ENCODE results near the gene GATAD1. TPM values are rescaled to one million over a fixed set of nuclear protein-coding genes. Genes with fewer than 3 reads are reported as not detected.
"Not testable (repeated sequence)": the region's sequence is repeated elsewhere in the genome, so short reads cannot be mapped to it uniquely, and the experiment has no call there.

The GATAD1 gene
- total RNA-seq, 2 donors from 2014 or later = 47.8 to 69.8 TPM

DNA sequence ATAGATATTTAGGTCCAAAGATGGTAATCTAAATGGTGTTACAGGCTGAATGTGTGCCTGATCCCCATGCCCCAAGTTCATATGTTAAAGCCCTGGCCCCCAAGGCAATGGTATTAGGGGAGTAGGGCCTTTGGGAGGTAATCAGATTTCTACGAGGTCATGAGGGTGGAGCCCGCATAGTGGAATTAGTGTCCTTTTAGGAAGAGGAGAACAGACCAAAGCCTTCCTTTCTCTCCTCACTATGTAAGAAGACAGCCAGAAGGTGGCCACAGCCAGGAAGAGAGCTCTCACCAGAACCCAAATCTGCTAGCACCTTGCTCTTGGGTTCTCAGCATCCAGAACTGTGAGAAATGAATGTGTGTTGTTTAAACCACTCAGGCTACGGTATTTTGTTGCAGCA lies 15.3 kb downstream of the GATAD1 start:
- no peak overlapping the region for H3K27ac ChIP-seq (ENCODE audit: low read depth, low read length)
- H3K36me3 ChIP-seq (ENCODE audit: control insufficient read depth, insufficient read depth, low read length) = peaks cover 9% of the 10 kb centered on the region
- DNase-seq = no peak
- TF ChIP-seq CTCF (conservative IDR thresholded peaks at IDR 0.05) = no peak
- Mint-ChIP-seq H3K4me3 (no peak overlapping the region), H3K27me3 (ENCODE audit: insufficient read depth) (no peaks in the 10 kb centered on the region), H3K36me3 (ENCODE audit: low read depth) (peaks cover 3% of the 10 kb centered on the region), H3K4me1 (peaks cover 3% of the 10 kb centered on the region), H3K27ac (no peak overlapping the region), H3K9me3 (peaks cover 2% of the 10 kb centered on the region)
- H3K4me3 ChIP-seq (ENCODE audit: low read length) = no peak overlapping the region
- no peaks in the 10 kb centered on the region for H3K27me3 ChIP-seq (ENCODE audit: control insufficient read depth, insufficient read depth, low read length, poor library complexity, severe bottlenecking)
- no peaks in the 10 kb centered on the region for H3K9me3 ChIP-seq (ENCODE audit: control insufficient read depth, low read length)
- H3K4me1 ChIP-seq (ENCODE audit: control insufficient read depth, insufficient read depth, low read length) = no peaks in the 10 kb centered on the region
- 91 to 100% methylated on average over 3 of the region's 3 CpGs for WGBS, 2 experiments (ENCODE audit: insufficient coverage in 1 of 2, insufficient read length in 1 of 2)
- no peak overlapping the region for H3K9ac ChIP-seq (ENCODE audit: extremely low read depth, low read length, poor library complexity, severe bottlenecking)

DNA sequence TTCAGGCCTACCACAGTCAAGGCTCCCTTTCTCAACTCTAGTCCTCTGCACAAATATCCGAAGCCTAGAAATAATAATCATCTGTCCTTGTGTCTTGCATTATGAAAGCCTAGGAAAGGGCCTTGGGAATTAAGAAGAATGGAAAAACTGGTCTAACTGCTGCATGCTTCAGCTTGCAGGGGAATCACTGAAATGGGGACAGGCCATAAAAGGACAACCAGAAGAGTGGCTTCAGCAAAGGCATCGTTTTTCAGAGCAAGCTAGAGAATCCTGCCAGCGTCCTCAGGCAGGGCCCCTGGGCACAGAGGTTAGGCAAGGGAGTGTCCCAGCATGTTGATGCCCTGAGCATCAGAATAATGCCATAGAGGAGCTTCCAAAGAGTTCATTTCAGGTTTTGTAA lies 17.2 kb downstream of the GATAD1 start:
- Mint-ChIP-seq H3K27ac (no peak overlapping the region), H3K4me3 (no peak overlapping the region), H3K4me1 (peaks cover 3% of the 10 kb centered on the region), H3K36me3 (ENCODE audit: low read depth) (peaks cover 19% of the 10 kb centered on the region), H3K27me3 (ENCODE audit: insufficient read depth) (no peaks in the 10 kb centered on the region), H3K9me3 (peaks cover 20% of the 10 kb centered on the region)
- TF ChIP-seq CTCF (conservative IDR thresholded peaks at IDR 0.05) = no peak
- Histone ChIP-seq H3K36me3 (ENCODE audit: control insufficient read depth, insufficient read depth, low read length) (no peaks in the 10 kb centered on the region), H3K4me3 (ENCODE audit: low read length) (no peak overlapping the region), H3K4me1 (ENCODE audit: control insufficient read depth, insufficient read depth, low read length) (no peaks in the 10 kb centered on the region), H3K27me3 (ENCODE audit: control insufficient read depth, insufficient read depth, low read length, poor library complexity, severe bottlenecking) (no peaks in the 10 kb centered on the region), H3K9ac (ENCODE audit: extremely low read depth, low read length, poor library complexity, severe bottlenecking) (no peak overlapping the region), H3K27ac (ENCODE audit: low read depth, low read length) (no peak overlapping the region), H3K9me3 (ENCODE audit: control insufficient read depth, low read length) (peaks cover 5% of the 10 kb centered on the region)
- no peak for DNase-seq
- WGBS, 2 experiments (ENCODE audit: insufficient coverage in 1 of 2, insufficient read length in 1 of 2) = 76 to 82% methylated on average over 3 of the region's 3 CpGs

- Histone ChIP-seq H3K36me3 (ENCODE audit: control insufficient read depth, insufficient read depth, low read length) (no peaks in the 10 kb centered on the region), H3K9me3 (ENCODE audit: control insufficient read depth, low read length) (peaks cover 5% of the 10 kb centered on the region), H3K9ac (ENCODE audit: extremely low read depth, low read length, poor library complexity, severe bottlenecking) (no peak overlapping the region), H3K27ac (ENCODE audit: low read depth, low read length) (no peak overlapping the region), H3K27me3 (ENCODE audit: control insufficient read depth, insufficient read depth, low read length, poor library complexity, severe bottlenecking) (no peaks in the 10 kb centered on the region), H3K4me3 (ENCODE audit: low read length) (no peak overlapping the region), H3K4me1 (ENCODE audit: control insufficient read depth, insufficient read depth, low read length) (no peaks in the 10 kb centered on the region)
- Mint-ChIP-seq H3K27ac (no peak overlapping the region), H3K9me3 (peaks cover 26% of the 10 kb centered on the region), H3K27me3 (ENCODE audit: insufficient read depth) (peaks cover 2% of the 10 kb centered on the region), H3K4me1 (peaks cover under 1% of the 10 kb centered on the region), H3K4me3 (no peak overlapping the region), H3K36me3 (ENCODE audit: low read depth) (peaks cover 28% of the 10 kb centered on the region)
- no peak for TF ChIP-seq CTCF (conservative IDR thresholded peaks at IDR 0.05)
- WGBS, 2 experiments (ENCODE audit: insufficient coverage in 1 of 2, insufficient read length in 1 of 2) = 91% methylated on average over 2 of the region's 2 CpGs; no CpG with 5 or more reads in 1 of the 2 experiments
- no peak for DNase-seq
Measured at GRCh38 chr7:92466682-92467081, 19.4 kb downstream of the GATAD1 start.

DNA sequence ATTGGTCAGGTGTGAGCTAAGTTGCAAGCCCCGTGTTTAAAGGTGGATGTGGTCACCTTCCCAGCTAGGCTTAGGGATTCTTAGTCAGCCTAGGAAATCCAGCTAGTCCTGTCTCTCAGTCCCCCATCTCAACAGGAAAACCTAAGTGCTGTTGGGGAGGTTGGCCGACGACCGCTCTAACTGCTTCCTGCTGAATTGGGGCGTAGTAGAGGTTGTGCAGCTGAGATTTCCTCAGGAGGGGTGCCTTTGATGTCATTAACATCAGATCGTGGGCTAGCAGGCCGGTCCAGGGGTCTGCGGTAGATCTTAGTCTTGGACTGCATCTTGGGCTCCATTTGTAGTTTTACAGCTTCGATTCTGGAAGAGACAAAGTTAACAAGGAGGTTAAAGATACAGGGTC lies 21.3 kb downstream of the GATAD1 start:
- not testable (repeated sequence) for H3K4me1 Mint-ChIP-seq; H3K9ac ChIP-seq (ENCODE audit: extremely low read depth, low read length, poor library complexity, severe bottlenecking); H3K9me3 ChIP-seq (ENCODE audit: control insufficient read depth, low read length); H3K4me3 Mint-ChIP-seq; DNase-seq; H3K36me3 ChIP-seq (ENCODE audit: control insufficient read depth, insufficient read depth, low read length); H3K4me3 ChIP-seq (ENCODE audit: low read length); H3K27me3 ChIP-seq (ENCODE audit: control insufficient read depth, insufficient read depth, low read length, poor library complexity, severe bottlenecking); H3K27ac Mint-ChIP-seq; H3K4me1 ChIP-seq (ENCODE audit: control insufficient read depth, insufficient read depth, low read length); H3K27ac ChIP-seq (ENCODE audit: low read depth, low read length); H3K27me3 Mint-ChIP-seq (ENCODE audit: insufficient read depth)
- peaks cover 26% of the 10 kb centered on the region for H3K9me3 Mint-ChIP-seq
- 93 to 100% methylated on average over 7 to 8 of the region's 9 CpGs for WGBS, 2 experiments (ENCODE audit: insufficient coverage in 1 of 2, insufficient read length in 1 of 2)
- H3K36me3 Mint-ChIP-seq (ENCODE audit: low read depth) = peaks cover 28% of the 10 kb centered on the region

GRCh38 chr7:92473989-92474388 lies 26.7 kb downstream of the GATAD1 start:
- not testable (repeated sequence) for H3K4me3 ChIP-seq (ENCODE audit: low read length); H3K27me3 Mint-ChIP-seq (ENCODE audit: insufficient read depth); H3K4me3 Mint-ChIP-seq; H3K27ac ChIP-seq (ENCODE audit: low read depth, low read length); H3K9me3 ChIP-seq (ENCODE audit: control insufficient read depth, low read length); DNase-seq; H3K27ac Mint-ChIP-seq; H3K36me3 ChIP-seq (ENCODE audit: control insufficient read depth, insufficient read depth, low read length); H3K4me1 ChIP-seq (ENCODE audit: control insufficient read depth, insufficient read depth, low read length); H3K9ac ChIP-seq (ENCODE audit: extremely low read depth, low read length, poor library complexity, severe bottlenecking); H3K27me3 ChIP-seq (ENCODE audit: control insufficient read depth, insufficient read depth, low read length, poor library complexity, severe bottlenecking)
- WGBS, 2 experiments (ENCODE audit: insufficient coverage in 1 of 2, insufficient read length in 1 of 2) = 94 to 95% methylated on average over 9 to 10 of the region's 10 CpGs
- peaks cover 17% of the 10 kb centered on the region for H3K4me1 Mint-ChIP-seq
- H3K36me3 Mint-ChIP-seq (ENCODE audit: low read depth) = peaks cover 14% of the 10 kb centered on the region
- H3K9me3 Mint-ChIP-seq = peaks cover 11% of the 10 kb centered on the region
